Osteocyte (in vitro differentiated cells): ENCODE measurements around the gene ALG8. TPM values are rescaled to one million over a fixed set of nuclear protein-coding genes. Genes with fewer than 3 reads are reported as not detected.
"Not testable (repeated sequence)": the region's sequence is repeated elsewhere in the genome, so short reads cannot be mapped to it uniquely, and the experiment has no call there.

Experiments
- DNase-seq: peaks from one replicate; pipeline ENCODE4 v3.0.0; 2021; ENCODE audit warnings: mixed read lengths; ENCODE audit not compliant: unreplicated experiment; ENCODE audit errors: extremely low spot score
- H3K27ac Mint-ChIP-seq: one replicate; pipeline ENCODE4 v1.8.0; 2021; ENCODE audit warnings: mild to moderate bottlenecking, mixed read lengths; ENCODE audit not compliant: unreplicated experiment
- H3K27me3 Mint-ChIP-seq: one replicate; pipeline ENCODE4 v1.8.0; 2021; ENCODE audit warnings: mixed read lengths; ENCODE audit not compliant: unreplicated experiment
- H3K36me3 Mint-ChIP-seq: one replicate; pipeline ENCODE4 v1.8.0; 2021; ENCODE audit warnings: mixed read lengths; ENCODE audit not compliant: unreplicated experiment
- H3K4me1 Mint-ChIP-seq: one replicate; pipeline ENCODE4 v1.8.0; 2021; ENCODE audit warnings: mixed read lengths; ENCODE audit not compliant: unreplicated experiment
- H3K4me3 Mint-ChIP-seq: one replicate; pipeline ENCODE4 v1.8.0; 2021; ENCODE audit warnings: mild to moderate bottlenecking, moderate library complexity, mixed read lengths; ENCODE audit not compliant: unreplicated experiment
- H3K9me3 Mint-ChIP-seq: one replicate; pipeline ENCODE4 v1.8.0; 2021; ENCODE audit warnings: mixed read lengths; ENCODE audit not compliant: unreplicated experiment
- CTCF ChIP-seq: fragments of 200-600 bp; sonication (generic); IDR thresholded peaks from 2 replicates; pipeline ENCODE4 v1.5.0; 2021; ENCODE audit warnings: antibody characterized with exemption, mild to moderate bottlenecking, moderate library complexity
- total RNA-seq: library from RNA; stranded (reverse); gene quantifications from 2 replicates; pipeline ENCODE4 v1.2.1, GENCODE V29; 2021

The ALG8 gene
- total RNA-seq, 1 donor from 2014 or later: 35.1 TPM

GRCh38 chr11:78100676-78101472 lies 38.6 kb downstream of the ALG8 start:
- no peak for DNase-seq
- Mint-ChIP-seq H3K4me3 (no peak overlapping the region), H3K27me3 (no peaks in the 10 kb centered on the region), H3K9me3 (no peaks in the 10 kb centered on the region), H3K36me3 (peaks cover 17% of the 10 kb centered on the region), H3K27ac (no peak overlapping the region), H3K4me1 (peaks cover 12% of the 10 kb centered on the region)
- no peak for TF ChIP-seq CTCF

GRCh38 chr11:78100261-78100660 lies 39.2 kb downstream of the ALG8 start:
- Mint-ChIP-seq H3K27me3 (no peaks in the 10 kb centered on the region), H3K36me3 (peaks cover 14% of the 10 kb centered on the region), H3K9me3 (no peaks in the 10 kb centered on the region), H3K4me3 (no peak overlapping the region), H3K27ac (no peak overlapping the region), H3K4me1 (peaks cover 14% of the 10 kb centered on the region)
- no peak for DNase-seq
- TF ChIP-seq CTCF: no peak

GRCh38 chr11:78099666-78100065 lies 39.8 kb downstream of the ALG8 start:
- no peak for DNase-seq
- Mint-ChIP-seq H3K27ac (no peak overlapping the region), H3K36me3 (peaks cover 16% of the 10 kb centered on the region)

GRCh38 chr11:78097666-78098385 lies 41.6 kb downstream of the ALG8 start:
- no peaks in the 10 kb centered on the region for H3K27me3 Mint-ChIP-seq
- TF ChIP-seq CTCF: no peak
- peaks cover 6% of the 10 kb centered on the region for H3K4me1 Mint-ChIP-seq
- H3K4me3 Mint-ChIP-seq: no peak overlapping the region
- H3K27ac Mint-ChIP-seq: no peak overlapping the region
- DNase-seq: no peak
- H3K36me3 Mint-ChIP-seq: peaks cover 21% of the 10 kb centered on the region
- no peaks in the 10 kb centered on the region for H3K9me3 Mint-ChIP-seq

More at GRCh38 chr11:78099666-78100065, 39.8 kb downstream of the ALG8 start:
- Mint-ChIP-seq H3K4me1 (peaks cover 14% of the 10 kb centered on the region), H3K4me3 (no peak overlapping the region), H3K27me3 (no peaks in the 10 kb centered on the region), H3K9me3 (no peaks in the 10 kb centered on the region)
- no peak for TF ChIP-seq CTCF

- no peak overlapping the region for H3K27ac Mint-ChIP-seq
Measured at GRCh38 chr11:78094250-78094649, 45.2 kb downstream of the ALG8 start.

GRCh38 chr11:78086521-78087074 lies 52.8 kb downstream of the ALG8 start:
- not testable (repeated sequence) for H3K9me3 Mint-ChIP-seq, H3K36me3 Mint-ChIP-seq

More at GRCh38 chr11:78094250-78094649, 45.2 kb downstream of the ALG8 start:
- no peak for DNase-seq
- no peak for TF ChIP-seq CTCF
- Mint-ChIP-seq H3K27me3 (no peaks in the 10 kb centered on the region), H3K4me1 (peaks cover 2% of the 10 kb centered on the region), H3K9me3 (no peaks in the 10 kb centered on the region), H3K4me3 (no peak overlapping the region), H3K36me3 (peaks cover 8% of the 10 kb centered on the region)

More at GRCh38 chr11:78086521-78087074, 52.8 kb downstream of the ALG8 start:
- H3K4me1 Mint-ChIP-seq, H3K27me3 Mint-ChIP-seq, H3K27ac Mint-ChIP-seq, H3K4me3 Mint-ChIP-seq, DNase-seq: not testable (repeated sequence)
